Measurements from ENCODE around the gene PDE5A.

GRCh38 chr4:119585771-119586170, 42.8 kb downstream of the PDE5A start:
- TF ChIP-seq, protein P1, sequence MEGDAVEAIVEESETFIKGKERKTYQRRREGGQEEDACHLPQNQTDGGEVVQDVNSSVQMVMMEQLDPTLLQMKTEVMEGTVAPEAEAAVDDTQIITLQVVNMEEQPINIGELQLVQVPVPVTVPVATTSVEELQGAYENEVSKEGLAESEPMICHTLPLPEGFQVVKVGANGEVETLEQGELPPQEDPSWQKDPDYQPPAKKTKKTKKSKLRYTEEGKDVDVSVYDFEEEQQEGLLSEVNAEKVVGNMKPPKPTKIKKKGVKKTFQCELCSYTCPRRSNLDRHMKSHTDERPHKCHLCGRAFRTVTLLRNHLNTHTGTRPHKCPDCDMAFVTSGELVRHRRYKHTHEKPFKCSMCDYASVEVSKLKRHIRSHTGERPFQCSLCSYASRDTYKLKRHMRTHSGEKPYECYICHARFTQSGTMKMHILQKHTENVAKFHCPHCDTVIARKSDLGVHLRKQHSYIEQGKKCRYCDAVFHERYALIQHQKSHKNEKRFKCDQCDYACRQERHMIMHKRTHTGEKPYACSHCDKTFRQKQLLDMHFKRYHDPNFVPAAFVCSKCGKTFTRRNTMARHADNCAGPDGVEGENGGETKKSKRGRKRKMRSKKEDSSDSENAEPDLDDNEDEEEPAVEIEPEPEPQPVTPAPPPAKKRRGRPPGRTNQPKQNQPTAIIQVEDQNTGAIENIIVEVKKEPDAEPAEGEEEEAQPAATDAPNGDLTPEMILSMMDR (IDR thresholded peaks at IDR 0.05; ENCODE audit: insufficient read depth, low read length, poor library complexity, severe bottlenecking): no peak
- no peak for TF ChIP-seq EZH2phosphoT487 (conservative IDR thresholded peaks at IDR 0.05; ENCODE audit: low read length)
